Stimulated activated CD8-positive, alpha-beta memory T cell treated with anti-CD3 and anti-CD28 coated beads, Interleukin-4, amount 100 ng/mL, for 4 hours (primary cell): Measurements from ENCODE around the gene CCDC150.

ENCODE experiments used
- DNase-seq, 2 donors: peaks; one replicate each; pipeline ENCODE4 v3.0.0-alpha.2; 2020; ENCODE audit warnings: low read depth in 2 of 2, low spot score in 1 of 2

CCDC150 gene

DNA sequence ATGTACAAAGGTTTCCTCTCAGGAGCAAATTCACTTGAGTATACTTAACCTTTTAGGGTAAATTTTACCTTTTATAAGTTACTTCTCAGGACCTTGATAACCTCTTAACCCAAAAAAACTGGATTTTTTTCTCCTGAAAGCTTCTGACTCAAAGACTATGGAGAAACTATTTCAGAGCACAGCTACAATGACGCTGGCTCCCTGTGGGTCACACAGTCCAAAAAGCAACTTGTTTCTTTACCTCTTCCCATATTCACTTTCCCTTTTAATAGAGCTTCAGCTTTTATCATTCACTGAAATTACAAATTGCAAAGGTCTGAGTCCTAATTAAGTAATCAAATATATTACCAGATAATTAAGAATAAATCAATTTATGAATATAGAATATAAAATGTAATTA is 127.6 kb downstream of the CCDC150 start:
- DNase-seq: no peak
